ENCODE data around the gene LYAR. TPM values are rescaled to one million over a fixed set of nuclear protein-coding genes. Genes with fewer than 3 reads are reported as not detected.

The LYAR gene
- polyA plus RNA-seq, 3 donors, result 18.8 to 19.3 (median 19.1) TPM

DNA sequence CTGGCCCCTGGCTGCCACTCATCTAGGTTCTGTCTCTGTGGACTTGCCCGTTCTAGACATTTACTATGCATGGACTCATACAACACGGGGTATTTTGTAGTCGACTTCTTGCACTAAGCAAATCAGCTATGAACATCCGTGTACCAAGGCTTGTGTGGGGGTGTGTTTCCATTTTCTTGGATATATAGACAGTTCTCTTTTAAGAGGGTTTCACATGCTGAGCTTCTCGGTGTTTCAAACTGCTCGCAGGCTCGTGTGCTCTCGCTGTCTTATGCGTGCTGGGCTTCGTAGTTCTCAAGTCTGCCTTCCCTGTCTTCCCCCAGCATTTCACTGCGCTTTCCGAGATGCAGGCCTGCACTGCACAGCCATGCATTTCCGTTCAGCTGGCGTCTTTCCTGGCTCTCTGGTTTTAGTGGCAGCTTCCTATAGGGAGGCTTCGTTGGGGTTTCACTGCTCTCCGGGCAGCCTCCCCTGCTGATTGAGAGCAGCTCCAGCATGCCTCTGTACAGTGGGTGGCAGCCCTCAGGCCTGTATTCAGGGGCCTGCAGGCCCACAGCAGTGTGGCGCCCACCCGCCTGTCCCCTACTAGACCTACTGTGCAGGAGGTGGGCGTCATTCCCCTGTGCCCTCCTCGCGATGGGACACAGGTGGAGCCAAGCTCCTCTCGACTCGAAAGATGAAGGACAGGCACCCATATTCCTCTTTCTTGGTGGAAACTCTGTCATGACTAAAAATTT lies 27.7 kb upstream of the LYAR start:
- no peak for DNase-seq (ENCODE audit: low read depth in 3 of 3, low spot score in 2 of 3)

DNA sequence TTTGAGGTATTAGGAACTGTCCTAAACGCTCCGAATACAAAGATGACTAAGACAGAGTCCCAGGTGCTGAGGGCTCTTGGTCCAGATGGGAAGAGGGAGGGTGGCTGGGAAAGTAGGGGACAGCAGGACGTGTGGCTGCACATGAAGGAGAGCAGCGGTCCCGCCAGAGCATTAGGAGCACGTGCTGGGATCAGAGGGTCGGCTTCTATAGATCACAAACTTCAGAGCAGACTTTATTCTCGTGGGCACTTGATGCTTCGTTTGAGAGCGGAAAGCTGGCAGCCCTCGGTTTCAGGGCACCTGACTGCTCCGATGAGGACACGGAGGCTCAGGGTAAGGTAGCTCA lies 26.2 kb upstream of the LYAR start:
- DNase-seq (ENCODE audit: low read depth in 3 of 3, low spot score in 2 of 3), result no peak

DNA sequence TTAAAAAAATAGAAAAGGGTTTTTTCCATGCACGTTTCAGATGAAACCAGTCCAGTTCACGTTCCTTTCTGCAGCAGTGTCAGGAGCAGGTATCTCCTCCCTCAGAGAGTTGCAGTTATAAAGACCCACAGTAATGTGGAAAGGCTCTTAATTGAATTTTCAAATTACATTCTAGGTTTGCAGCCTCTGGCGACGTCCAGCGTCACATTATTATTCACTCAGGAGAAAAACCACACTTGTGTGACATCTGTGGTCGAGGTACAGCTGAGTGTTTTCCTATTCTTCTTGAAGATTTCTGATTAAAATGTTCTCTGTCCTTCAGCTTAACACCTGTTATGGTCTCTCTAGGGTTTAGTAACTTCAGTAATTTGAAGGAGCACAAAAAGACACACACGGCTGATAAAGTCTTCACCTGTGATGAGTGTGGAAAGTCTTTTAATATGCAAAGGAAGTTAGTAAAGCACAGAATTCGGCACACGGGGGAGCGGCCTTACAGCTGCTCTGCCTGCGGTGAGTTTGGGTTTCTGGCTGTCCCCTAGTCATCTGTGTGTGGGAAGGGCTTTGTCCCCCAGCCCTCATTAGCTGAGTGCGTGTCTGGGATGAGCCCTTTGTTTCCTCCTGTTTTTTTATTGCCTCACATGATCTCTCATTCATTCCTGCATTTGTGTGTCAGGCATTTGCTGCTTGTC lies 25.7 kb upstream of the LYAR start:
- no peak for DNase-seq (ENCODE audit: low read depth in 3 of 3, low spot score in 2 of 3)

DNA sequence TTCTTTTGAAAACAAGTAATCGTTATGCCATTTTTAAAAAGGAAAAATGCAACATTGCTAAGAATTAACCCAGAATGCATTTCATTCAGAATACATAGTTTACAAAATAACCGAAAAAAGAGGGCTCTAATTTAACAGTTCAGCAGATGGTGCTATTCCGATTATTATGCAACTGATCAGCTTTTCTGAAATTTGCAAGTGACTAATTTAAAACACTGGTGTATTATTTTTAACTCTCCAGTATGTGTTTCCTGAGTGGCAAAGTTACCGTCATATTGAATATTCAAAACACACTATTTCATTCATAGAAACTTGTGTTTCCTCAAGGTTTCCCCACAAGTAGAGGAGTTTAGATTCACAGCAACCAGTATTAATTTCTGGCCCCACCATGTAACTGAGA lies 21.2 kb upstream of the LYAR start:
- DNase-seq (ENCODE audit: low read depth in 3 of 3, low spot score in 2 of 3), result no peak

DNA sequence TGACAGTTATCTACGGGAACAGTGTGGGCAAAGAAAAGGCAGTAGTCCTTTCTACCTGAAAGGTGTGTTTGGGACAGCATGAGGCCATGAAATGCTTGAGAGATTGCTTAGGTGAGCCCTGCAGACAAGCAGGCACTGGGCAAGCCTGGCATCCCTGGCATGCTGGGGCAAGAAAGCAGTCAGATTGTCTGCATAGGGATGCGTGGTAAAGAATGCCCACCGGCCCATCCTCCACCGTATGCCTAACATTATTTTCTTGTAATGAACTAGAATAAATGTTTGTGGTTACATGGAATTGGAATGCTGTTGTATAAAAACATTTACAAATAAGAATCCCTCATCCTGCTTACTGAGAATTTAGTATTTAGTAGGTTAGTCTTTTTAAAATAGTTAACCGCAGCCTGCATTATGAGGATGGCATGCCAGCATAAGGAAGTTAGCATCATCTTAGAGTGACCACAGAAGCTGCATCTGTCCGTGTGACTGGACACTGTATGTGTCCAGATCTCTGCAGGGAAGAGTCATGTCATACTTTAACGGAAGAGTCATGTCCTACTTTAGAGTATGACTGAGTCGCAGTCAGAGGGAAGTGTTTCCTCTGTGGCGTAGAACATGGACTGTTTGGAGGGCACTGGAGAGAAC lies 19.0 kb upstream of the LYAR start:
- no peak for DNase-seq (ENCODE audit: low read depth in 3 of 3, low spot score in 2 of 3)

DNA sequence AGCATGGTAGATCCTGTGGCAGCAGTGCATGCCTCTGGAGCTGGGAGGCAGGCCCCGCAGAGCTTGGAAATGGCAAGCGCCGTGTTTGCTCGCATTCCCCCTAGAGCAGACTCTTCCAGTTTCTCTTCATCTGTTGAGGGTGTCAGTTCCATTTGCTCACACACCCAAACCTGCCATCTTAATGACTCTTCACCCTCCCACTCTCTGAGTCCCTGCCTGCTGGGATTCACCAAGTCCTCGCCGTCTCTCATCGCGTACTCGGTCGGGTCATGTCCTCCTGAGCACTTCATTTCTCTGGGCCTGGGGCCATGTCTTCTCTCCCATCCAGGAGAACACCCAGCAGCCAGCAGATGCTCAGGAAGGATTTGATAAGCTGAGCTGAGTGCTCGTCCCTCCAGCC lies 17.0 kb upstream of the LYAR start:
- no peak for DNase-seq (ENCODE audit: low read depth in 3 of 3, low spot score in 2 of 3)

DNA sequence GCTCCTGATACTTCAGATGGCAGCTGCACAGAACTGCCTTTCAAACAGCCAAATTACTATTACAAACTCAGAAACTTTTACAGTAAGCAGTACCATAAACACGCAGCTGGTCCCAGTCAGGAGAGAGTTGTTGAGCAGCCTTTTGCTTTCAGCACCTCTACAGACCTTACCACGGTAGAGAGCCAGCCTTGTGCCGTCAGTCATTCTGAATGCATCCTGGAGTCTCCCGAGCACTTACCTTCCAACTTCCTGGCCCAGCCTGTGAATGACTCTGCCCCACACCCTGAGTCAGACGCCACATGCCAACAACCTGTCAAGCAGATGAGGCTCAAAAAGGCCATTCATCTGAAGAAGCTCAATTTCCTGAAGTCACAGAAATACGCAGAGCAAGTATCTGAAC lies 12.5 kb upstream of the LYAR start:
- DNase-seq (ENCODE audit: low read depth in 3 of 3, low spot score in 2 of 3), result no peak

DNA sequence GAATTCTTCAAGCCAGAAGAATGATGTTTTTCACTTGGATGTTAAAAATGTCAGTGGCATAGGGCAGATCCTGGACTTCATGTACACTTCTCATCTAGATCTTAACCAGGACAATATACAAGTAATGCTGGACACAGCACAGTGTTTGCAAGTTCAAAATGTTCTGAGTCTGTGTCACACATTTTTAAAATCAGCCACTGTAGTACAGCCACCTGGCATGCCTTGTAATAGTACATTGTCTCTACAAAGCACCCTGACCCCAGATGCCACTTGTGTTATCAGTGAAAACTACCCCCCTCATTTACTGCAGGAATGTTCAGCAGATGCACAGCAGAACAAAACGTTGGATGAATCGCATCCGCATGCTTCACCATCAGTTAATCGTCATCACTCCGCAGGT lies 12.0 kb upstream of the LYAR start:
- DNase-seq (ENCODE audit: low read depth in 3 of 3, low spot score in 2 of 3), result no peak

DNA sequence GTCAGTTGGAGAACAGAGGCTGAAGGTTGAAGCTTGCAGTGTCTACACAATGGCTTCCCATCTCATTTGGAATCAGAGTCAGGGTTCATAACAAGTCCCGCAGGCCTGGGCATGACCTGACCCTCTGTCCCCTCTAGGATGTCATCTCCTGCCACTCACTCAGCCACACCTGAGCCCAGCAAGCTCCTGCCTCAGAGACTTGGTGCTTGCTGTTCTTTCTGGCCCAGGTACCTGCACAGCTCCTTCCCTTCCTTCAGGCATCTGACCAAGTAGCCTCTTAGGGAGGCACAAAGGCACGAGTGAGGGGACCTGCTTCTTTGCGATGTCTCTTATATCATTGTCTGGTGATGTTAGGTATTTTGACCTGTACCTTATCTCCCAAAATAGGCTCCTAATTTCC lies 9.1 kb upstream of the LYAR start:
- no peak for DNase-seq (ENCODE audit: low read depth in 3 of 3, low spot score in 2 of 3)

DNA sequence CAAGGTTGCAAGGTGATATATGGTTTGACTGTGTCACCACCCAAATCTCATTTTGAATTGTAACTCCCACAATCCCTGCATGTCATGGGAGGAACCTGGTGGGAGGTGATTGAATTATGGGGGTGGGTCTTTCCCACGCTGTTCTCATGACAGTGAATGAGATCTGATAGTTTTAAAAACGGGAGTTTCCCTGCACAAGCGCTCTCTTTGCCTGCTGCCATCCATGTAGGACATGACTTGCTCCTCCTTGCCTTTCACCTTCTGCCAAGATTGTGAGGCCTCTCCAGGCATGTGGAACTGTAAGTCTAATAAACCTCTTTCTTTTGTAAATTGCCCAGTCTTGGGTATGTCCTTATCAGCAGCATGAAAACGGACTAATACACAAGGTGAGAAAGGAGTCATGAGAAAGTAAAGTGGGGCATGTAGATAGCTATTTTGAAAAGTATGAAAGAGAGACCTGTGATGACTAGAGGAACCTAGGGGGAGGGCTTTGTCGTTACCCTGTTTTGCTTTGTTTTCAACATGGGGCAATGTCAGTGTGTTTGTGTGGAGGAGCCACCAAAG lies 6.4 kb upstream of the LYAR start:
- DNase-seq (ENCODE audit: low read depth in 3 of 3, low spot score in 2 of 3), result no peak

DNA sequence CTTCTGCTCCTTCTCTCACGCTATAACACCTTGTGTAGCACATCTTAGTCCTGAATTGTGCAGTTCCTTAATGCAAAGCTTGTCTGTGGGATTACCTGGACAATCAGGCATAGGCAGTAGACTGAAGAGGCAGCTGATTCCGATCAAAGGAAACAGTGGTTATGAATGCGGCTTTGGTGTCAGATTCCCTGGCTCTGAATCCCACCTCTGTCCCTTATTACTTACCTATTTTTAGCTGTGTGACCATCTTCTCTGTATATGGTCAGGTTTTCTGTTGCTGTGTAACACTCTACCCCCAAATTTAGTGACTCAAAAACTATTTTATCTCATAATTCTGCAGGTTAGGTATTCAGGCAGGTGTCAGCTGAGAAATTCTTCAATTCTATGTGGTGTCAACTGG lies 3.3 kb upstream of the LYAR start:
- DNase-seq (ENCODE audit: low read depth in 3 of 3, low spot score in 2 of 3), result no peak

DNA sequence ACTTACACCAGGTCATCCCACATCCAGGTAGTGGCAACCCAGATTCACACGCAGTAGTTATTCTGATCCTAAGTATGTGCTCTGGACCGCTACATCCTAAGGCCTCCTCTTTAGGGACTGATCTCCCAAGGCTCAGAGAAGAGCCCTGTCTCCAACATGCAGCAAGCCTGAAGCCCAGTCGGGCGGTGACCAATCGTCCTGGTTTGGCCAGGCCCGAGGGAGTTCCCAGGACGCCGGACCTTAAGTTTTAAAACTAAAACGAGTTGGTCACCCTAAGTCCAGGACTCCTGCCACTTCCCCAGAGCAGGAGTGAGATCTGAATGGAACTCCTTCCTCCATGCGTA lies 385 bp downstream of the LYAR start:
- no peak for DNase-seq (ENCODE audit: low read depth in 3 of 3, low spot score in 2 of 3)

DNA sequence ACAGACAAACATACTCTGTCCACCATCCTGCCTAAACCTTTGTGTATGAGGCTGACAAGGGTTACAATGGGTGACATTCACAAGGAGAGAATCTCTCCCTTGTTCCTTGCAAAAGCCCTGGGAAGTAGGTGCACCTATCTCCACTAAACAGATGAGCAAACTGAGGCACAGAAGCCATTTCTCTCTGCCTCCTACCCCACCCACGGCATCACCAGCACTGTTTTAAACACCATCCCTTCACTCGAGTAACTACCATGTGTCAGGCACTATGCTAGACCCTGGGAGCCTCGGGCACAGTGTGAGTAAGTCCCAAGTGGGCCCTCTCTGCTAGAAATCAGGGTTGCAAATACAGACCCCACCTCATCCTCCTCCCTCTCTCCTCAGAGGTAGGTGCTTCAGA lies 899 bp downstream of the LYAR start:
- no peak for DNase-seq (ENCODE audit: low read depth in 3 of 3, low spot score in 2 of 3)

DNA sequence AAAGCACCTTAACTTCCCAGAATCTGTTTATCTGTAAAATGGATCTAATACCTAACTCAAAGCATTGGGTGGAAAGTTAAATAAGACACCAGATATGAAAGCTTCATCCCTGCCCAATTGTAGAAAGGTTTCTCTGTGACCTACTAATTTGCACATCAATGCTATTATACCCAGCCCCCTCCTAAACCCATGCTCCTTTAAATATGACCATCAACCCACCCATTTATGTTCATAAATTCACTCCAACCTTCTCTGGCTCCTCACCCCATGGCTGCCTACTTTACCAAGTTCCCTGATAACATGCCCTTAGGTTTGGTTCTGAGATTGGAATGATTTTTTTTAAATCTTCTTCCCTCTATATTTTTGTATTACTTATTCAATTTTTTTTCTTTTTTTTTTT lies 1.9 kb downstream of the LYAR start:
- no peak for DNase-seq (ENCODE audit: low read depth in 3 of 3, low spot score in 2 of 3)

DNA sequence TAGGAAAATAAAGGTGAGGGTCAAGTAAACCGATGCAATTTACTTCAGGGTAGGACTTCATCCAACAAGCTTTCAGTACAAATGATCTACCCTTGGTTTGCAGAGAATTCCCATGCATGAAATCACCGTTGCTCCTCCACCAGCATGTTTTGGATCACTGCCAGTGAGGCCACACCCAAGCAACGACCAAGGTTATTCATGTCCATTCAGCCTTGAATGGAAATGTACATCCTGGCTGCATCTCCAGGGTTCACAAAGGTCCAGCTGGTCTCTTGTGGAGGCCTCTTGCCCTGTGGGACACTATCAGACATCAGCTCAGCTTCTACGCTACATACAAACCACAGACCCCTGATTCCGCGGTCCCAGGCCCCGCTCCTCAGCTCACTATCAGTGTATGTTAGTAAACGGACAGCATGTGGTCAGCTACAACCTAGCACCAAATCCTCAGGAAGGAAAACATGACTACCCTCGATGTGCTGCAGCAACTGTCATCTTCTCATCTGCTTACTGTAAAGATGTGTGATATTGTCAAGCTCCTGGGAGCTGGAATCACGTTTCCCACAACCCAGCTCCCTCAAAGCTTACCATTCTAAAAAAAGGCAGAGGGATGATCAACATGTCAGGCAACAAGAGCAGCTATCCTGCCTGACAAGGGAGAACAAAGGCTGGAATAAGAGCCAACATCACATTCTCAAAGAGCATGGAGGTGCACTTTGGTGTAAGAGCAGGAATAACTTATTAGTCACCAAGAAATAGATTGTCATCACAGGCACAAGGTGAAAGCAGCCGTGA lies 4.9 kb downstream of the LYAR start:
- DNase-seq (ENCODE audit: low read depth in 3 of 3, low spot score in 2 of 3), result no peak

DNA sequence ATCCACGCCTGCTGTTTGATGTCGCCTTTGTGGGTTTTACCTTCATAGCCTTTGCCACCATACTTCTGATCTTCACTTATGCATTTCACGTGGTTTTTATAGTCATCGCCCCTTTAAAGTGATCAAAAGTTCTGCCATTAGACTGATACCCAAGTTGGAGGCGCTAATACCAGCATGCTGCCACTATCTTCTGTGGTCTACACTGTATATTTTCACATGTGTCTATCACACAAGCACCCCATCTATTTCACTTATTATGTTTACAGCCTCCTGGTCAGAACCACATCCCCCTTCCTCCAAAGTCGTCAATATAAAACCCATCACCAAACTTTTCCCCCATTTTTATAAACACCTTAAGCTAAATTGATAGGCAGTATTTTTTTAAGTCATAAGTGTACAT lies 8.2 kb downstream of the LYAR start:
- DNase-seq (ENCODE audit: low read depth in 3 of 3, low spot score in 2 of 3), result no peak

DNA sequence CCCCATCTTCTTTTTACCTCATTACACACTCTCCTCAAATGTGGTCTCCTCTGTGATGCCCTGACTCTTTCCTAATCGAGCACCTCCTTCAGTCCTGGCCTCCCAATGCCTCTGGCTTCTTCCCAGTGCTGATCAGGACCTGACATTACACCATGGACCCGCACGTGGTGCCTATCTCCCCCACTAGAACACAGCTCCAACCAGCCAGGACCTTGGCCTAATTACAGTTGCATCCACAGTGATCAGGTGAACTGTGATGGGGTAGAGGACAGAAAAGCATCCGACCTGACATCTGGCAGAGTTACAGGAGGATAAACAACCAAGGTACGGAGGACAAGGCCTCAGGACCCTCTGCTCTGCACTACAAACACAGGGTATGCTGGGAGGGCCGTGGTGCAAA lies 12.4 kb downstream of the LYAR start:
- no peak for DNase-seq (ENCODE audit: low read depth in 3 of 3, low spot score in 2 of 3)

DNA sequence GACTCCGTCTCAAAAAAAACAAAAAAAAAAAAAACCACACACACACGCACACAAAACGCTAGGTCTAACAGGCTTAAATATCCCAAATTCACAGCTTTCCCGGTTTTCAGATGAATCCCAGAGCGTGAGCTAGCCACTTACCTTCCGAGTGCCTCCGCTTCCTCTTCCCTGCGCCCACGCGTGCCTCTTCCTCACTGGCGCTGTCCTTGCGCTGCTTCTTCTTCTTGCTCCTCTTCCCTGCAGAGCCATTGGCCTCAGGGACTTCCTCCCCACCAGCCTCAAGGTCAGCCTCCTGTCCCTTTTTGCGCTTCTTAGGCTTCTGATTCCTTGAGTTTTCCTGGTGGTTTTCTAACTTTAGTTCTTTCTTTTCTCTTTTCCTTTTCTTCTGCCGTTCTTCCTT lies 15.7 kb downstream of the LYAR start:
- no peak for DNase-seq (ENCODE audit: low read depth in 3 of 3, low spot score in 2 of 3)

DNA sequence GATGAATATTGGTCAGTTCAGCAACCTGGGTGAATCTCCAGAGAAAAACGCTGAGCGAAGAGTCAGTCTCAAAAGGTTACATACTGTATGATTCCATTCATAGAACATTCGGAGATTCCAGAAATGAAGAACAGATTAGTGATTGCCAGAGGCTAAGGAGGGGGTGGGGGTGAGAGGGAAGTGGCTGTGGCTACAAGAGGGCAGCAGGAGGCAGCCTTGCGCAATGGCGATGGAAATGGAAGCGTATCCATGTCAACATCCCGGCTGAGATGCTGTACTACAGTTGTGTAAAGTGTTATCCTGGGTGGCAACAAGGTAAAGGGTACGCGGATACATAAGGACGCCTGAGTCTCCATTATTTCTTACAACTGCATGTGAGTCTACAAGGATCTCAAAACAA lies 18.0 kb downstream of the LYAR start:
- DNase-seq (ENCODE audit: low read depth in 3 of 3, low spot score in 2 of 3), result no peak

DNA sequence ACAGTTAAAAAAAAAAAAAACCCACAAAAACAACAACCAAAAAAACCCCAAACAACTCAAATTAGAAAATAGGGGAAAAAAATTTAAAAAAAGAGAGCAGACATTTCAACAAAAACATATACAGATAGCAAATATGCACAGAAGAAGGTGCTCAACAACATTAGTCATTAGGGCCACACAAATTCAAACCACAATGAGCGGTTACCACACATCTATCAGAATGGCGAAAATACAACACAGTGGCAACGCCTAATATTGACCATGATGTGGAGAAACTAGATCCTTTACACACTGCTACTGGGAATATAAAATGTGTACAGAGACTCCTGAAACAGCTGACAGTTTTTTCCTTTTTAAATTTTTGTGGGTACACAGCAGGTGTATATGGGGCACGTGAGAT lies 19.4 kb downstream of the LYAR start:
- DNase-seq (ENCODE audit: low read depth in 3 of 3, low spot score in 2 of 3), result no peak

DNA sequence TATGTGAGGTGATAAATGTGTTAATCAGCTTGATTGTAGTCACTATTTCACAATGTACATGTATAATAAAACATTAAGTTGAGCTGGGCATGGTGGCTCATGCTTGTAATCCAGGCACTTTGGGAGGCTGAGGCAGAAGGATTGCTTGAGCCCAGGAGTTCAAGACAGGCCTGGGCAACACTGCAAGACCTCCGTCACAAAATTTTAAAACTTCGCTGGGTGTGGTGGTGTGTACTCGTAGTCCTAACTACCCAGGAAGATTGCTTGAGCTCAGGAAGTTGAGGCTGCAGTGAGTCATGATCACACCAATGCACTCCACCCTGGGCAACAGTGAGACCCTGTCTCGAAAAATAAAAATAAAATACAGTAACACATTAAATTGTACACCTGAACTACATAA lies 20.1 kb downstream of the LYAR start:
- no peak for DNase-seq (ENCODE audit: low read depth in 3 of 3, low spot score in 2 of 3)

All from right renal cortex interstitium (tissue), 3 donors.